Measurements from ENCODE around the gene WDR1.

DNA sequence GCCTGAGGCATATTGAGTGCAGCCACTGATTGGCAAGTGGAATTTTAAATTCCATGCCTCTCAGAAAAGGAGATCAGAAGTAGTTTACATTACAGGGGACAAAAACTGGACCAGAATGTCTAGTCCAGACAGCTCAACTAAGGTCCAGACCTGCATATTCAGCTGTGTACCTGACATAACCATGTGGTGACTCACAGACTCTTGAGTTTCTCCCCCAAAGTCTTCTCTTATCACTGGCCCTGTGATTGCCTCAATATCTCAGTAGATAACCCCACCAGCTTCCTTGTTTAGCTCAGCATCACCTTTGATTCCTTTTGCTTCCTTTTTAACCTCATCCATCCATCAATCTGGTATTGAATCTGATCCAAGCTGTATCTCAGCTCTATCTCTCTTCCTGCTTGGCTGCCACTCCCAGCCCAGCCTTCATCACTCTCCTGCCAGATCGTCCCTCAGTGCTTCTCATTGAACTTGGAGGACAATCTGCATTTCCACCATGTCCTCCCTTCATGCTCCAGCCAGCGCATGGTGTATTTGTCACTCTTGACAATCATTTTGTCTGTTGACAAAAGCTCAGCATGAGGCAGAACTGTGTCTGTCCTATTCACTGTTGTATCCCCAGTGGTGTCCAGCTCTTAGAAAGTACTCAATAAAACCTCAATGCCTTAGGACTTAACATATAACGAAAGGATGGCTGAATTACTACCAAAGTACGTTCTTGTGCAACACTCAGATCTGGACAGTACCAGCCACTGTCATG lies 67.5 kb downstream of the WDR1 start:
- no peak for TF ChIP-seq EZH2 (IDR thresholded peaks at IDR 0.05; ENCODE audit: insufficient read depth, poor library complexity, severe bottlenecking)
- no peak for TF ChIP-seq EZH2phosphoT487 (IDR thresholded peaks at IDR 0.05; ENCODE audit: insufficient read depth, low read depth)

Data from GM23248 (cell line).